H1 (cell line): ENCODE results near the gene SGCD. TPM values are rescaled to one million over a fixed set of nuclear protein-coding genes. Genes with fewer than 3 reads are reported as not detected.

Source experiments
- CTBP2 ChIP-seq: IDR thresholded peaks from 2 replicates; pipeline ENCODE4 v1.7.0; 2011; ENCODE audit warnings: borderline replicate concordance, mild to moderate bottlenecking, moderate library complexity, mixed read lengths, low read length; ENCODE audit not compliant: insufficient read depth, insufficient read length
- EGR1 ChIP-seq: IDR thresholded peaks from 2 replicates; pipeline ENCODE4 v1.6.1; 2011; ENCODE audit warnings: low read depth, low read length, borderline replicate concordance
- RFX5 ChIP-seq: IDR thresholded peaks from 2 replicates; pipeline ENCODE4 v1.6.1; 2011; ENCODE audit warnings: low read depth, low read length, improper control_type of control experiment, borderline replicate concordance
- TAF7 ChIP-seq: optimal IDR thresholded peaks from 2 replicates; pipeline ENCODE3; 2011; ENCODE audit warnings: low read depth, mild to moderate bottlenecking, inconsistent platforms, low read length, moderate library complexity, borderline replicate concordance
- polyA plus RNA-seq, 7 experiments: library from polyadenylated mRNA; depleted of rRNA in 3 of 7; stranded (reverse) in 5 of 7; unstranded in 2 of 7; fragments of >200 nt in 5 of 7; fragments of 200-250 nt in 2 of 7; gene quantifications; 1 replicate in 5 of 7; 2 replicates in 1 of 7; 4 replicates in 1 of 7; pipeline versions ENCODE4 v1.2.1 to v1.2.3, GENCODE V29; 2011 to 2013; ENCODE audit warnings: missing spikeins in 2 of 7, mixed read lengths in 2 of 7
- total RNA-seq: library from RNA; stranded (reverse); fragmentation: NEBNext Ultra II Directional; extraction: Animal tissue kit (Norgen Biotek cat#: 25700); gene quantifications from 2 replicates; pipeline ENCODE4 v1.2.1, GENCODE V29; 2021

Gene SGCD
- total and polyA plus RNA-seq, 2 of the 8 experiments (the other 6 are each of a cell fraction or from before 2014, with no cell fraction given), result 0.04 to 0.08 TPM

DNA sequence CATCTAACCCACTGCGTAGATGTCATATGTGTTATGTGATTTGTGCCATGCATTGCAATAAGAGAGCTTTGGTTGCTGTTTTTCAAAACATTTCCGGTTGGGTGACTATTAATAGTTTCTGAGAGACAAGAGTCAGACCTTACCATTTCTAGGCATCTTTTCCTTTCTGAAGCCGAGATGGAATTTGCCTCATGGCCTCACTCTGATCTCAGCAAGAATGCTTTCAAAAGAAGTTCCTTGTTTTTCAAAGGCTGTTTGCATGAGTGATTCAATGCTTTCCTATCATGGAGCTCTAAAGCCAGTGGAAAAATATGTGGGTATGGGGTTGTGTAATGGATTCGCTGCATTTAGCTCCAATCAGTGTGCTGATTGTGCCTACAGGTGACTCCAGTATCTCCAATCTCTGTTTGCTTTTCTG is 320.1 kb downstream of the SGCD start (continued):
- no peak for TF ChIP-seq TAF7
- no peak for TF ChIP-seq RFX5
- no peak for TF ChIP-seq CTBP2
- no peak for TF ChIP-seq EGR1
